OCI-LY1 (cell line): ENCODE data around the gene COX7C.

Source experiments
- EZH2 ChIP-seq: fragments of 200-600 bp; sonication (generic), shearing (Covaris generic); IDR thresholded peaks from 2 replicates; pipeline ENCODE4 v1.8.0; 2017; ENCODE audit warnings: borderline replicate concordance, mixed run types, mild to moderate bottlenecking, antibody characterized with exemption, low read length, moderate library complexity, mixed read lengths
- TF ChIP-seq, protein P1 (sequence below): fragments of 200-600 bp; sonication (generic), shearing (Covaris generic); IDR thresholded peaks from 2 replicates; pipeline ENCODE4 v1.5.1; 2017; ENCODE audit warnings: mild to moderate bottlenecking, antibody characterized with exemption, low read length, moderate library complexity, mixed read lengths

DNA sequence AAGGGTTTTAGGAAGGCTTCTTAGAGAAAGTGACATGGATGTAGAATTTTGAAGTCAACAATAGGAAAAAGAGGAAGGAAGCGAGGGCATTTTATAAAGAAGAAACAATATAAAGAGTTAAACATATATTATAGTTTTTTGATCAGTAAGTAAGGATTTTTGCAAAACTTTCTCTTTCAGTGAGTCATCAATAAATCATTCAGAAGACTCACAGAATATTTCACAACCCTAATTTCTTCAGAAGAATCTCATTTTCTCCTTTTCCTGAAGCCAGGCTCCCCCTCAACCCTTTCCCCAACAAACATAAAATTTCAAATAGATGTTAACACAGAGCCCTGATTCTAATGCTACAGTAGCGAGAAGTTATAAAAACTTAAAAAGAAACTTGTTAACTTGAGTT is 4.3 kb upstream of the COX7C start:
- TF ChIP-seq, protein P1, sequence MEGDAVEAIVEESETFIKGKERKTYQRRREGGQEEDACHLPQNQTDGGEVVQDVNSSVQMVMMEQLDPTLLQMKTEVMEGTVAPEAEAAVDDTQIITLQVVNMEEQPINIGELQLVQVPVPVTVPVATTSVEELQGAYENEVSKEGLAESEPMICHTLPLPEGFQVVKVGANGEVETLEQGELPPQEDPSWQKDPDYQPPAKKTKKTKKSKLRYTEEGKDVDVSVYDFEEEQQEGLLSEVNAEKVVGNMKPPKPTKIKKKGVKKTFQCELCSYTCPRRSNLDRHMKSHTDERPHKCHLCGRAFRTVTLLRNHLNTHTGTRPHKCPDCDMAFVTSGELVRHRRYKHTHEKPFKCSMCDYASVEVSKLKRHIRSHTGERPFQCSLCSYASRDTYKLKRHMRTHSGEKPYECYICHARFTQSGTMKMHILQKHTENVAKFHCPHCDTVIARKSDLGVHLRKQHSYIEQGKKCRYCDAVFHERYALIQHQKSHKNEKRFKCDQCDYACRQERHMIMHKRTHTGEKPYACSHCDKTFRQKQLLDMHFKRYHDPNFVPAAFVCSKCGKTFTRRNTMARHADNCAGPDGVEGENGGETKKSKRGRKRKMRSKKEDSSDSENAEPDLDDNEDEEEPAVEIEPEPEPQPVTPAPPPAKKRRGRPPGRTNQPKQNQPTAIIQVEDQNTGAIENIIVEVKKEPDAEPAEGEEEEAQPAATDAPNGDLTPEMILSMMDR: no peak
- no peak for TF ChIP-seq EZH2
